SK-N-MC (cell line): ENCODE data around the gene SELENOH.

Experiments
- DNase-seq: peaks from one replicate; pipeline ENCODE4 v3.0.0-alpha.2; 2011; ENCODE audit warnings: low read depth, low spot score
- H3K27ac ChIP-seq: fragments of 200-600 bp; sonication (generic); 2 replicates; pipeline ENCODE4 v1.5.1; 2016; ENCODE audit warnings: mixed run types
- H3K36me3 ChIP-seq: fragments of 200-600 bp; sonication (generic); 2 replicates; pipeline ENCODE4 v1.6.1; 2017; ENCODE audit warnings: antibody characterized with exemption, low read length, mixed read lengths; ENCODE audit not compliant: insufficient read depth
- H3K4me3 ChIP-seq: fragments of 200-600 bp; sonication (generic); 2 replicates; pipeline ENCODE4 v1.5.1; 2016
- H3K9ac ChIP-seq: fragments of 200-600 bp; sonication (generic); 2 replicates; pipeline ENCODE4 v1.8.0; 2017; ENCODE audit warnings: mixed run types, mixed read lengths; ENCODE audit not compliant: insufficient read length
- H3K9me3 ChIP-seq: fragments of 200-600 bp; sonication (generic); 2 replicates; pipeline ENCODE4 v1.6.1; 2017; ENCODE audit warnings: low read depth, mild to moderate bottlenecking, antibody characterized with exemption, low read length, moderate library complexity, mixed read lengths
- EZH2 ChIP-seq: fragments of 200-600 bp; sonication (generic); IDR thresholded peaks from one replicate; pipeline ENCODE4 v1.6.1; 2017; ENCODE audit warnings: antibody characterized with exemption
- FOXP2 ChIP-seq: optimal IDR thresholded peaks from 2 replicates; pipeline ENCODE3; 2011; ENCODE audit warnings: mild to moderate bottlenecking, moderate library complexity; ENCODE audit not compliant: insufficient read depth; ENCODE audit errors: extremely low read length, control extremely low read depth
- POLR2AphosphoS5 ChIP-seq: IDR thresholded peaks from 2 replicates; pipeline ENCODE4 v1.6.1; 2012; ENCODE audit warnings: mild to moderate bottlenecking, low read depth, low read length, borderline replicate concordance

Gene SELENOH

DNA sequence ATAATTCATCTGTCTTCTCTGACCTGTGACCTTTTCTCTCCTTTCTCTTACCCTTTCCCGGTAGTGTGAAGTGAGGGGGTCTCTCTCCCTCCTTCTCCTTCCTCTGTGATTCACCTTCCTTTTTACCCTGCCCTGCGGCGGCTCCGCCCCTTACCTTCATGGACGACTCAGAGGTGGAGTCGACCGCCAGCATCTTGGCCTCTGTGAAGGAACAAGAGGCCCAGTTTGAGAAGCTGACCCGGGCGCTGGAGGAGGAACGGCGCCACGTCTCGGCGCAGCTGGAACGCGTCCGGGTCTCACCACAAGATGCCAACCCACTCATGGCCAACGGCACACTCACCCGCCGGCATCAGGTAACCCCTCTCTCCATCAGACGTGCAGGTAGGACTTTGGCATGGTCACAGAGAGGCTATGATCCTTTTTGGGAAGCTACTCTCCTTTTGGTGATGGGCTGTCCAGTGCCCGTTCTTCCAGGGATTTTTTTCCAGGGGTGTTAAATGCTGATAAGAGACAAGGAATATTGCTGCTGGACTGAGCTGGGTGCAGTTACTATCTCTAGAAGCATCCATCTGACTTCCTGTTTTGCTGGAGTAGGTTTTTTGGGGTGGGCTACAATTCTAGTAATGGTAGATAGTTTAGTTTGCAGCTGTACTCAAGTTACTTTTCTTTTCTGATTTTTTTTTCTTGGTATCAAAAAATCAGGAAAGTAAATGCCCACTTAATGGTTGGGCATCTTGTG lies 50.2 kb downstream of the SELENOH start:
- TF ChIP-seq EZH2 = no peak
- no peak for DNase-seq
- Histone ChIP-seq H3K36me3 (peaks cover 35% of the 10 kb centered on the region), H3K4me3 (no peak overlapping the region), H3K9ac (no peak overlapping the region), H3K27ac (0 out of 2 replicates have a peak overlapping the region, but pooled peaks have one; percentile 26), H3K9me3 (no peaks in the 10 kb centered on the region)

- H3K9ac ChIP-seq = no peak overlapping the region
- H3K9me3 ChIP-seq = no peaks in the 10 kb centered on the region
- TF ChIP-seq EZH2 = no peak
- TF ChIP-seq FOXP2 = no peak
- TF ChIP-seq POLR2AphosphoS5 = no peak
- peaks cover 39% of the 10 kb centered on the region for H3K36me3 ChIP-seq
- H3K27ac ChIP-seq = 0 out of 2 replicates have a peak overlapping the region, but pooled peaks have one; percentile 26
- DNase-seq = no peak
- H3K4me3 ChIP-seq = no peak overlapping the region
Observed at GRCh38 chr11:57792060-57792541, 50.8 kb downstream of the SELENOH start.

- peak; percentile 40 for DNase-seq
- H3K9me3 ChIP-seq = no peaks in the 10 kb centered on the region
- 0 out of 2 replicates have a peak overlapping the region, but pooled peaks have one; percentile 29 for H3K4me3 ChIP-seq
- no peak overlapping the region for H3K9ac ChIP-seq
- TF ChIP-seq EZH2 (no peak), POLR2AphosphoS5 (no peak), FOXP2 (no peak)
- H3K36me3 ChIP-seq = peaks cover 39% of the 10 kb centered on the region
- H3K27ac ChIP-seq = peak overlapping the region; percentile 78; the same call in 1 of the 2 replicates
Observed at GRCh38 chr11:57792870-57793269, 51.6 kb downstream of the SELENOH start.
